Measurements from ENCODE around the gene CHST15. TPM values are rescaled to one million over a fixed set of nuclear protein-coding genes. Genes with fewer than 3 reads are reported as not detected.

Gene CHST15
- total RNA-seq, 1 donor from 2014 or later, result 1.5 TPM

- no peak overlapping the region for H3K4me3 Mint-ChIP-seq
- no peak overlapping the region for H3K27ac Mint-ChIP-seq (ENCODE audit: unreplicated experiment)
- H3K4me1 Mint-ChIP-seq, result peaks cover 26% of the 10 kb centered on the region
- no peak for DNase-seq (ENCODE audit: low read depth, low spot score)
- no peaks in the 10 kb centered on the region for H3K36me3 Mint-ChIP-seq (ENCODE audit: low read depth)
- H3K27me3 Mint-ChIP-seq (ENCODE audit: low read depth), result peaks cover 25% of the 10 kb centered on the region
- TF ChIP-seq, protein P1, sequence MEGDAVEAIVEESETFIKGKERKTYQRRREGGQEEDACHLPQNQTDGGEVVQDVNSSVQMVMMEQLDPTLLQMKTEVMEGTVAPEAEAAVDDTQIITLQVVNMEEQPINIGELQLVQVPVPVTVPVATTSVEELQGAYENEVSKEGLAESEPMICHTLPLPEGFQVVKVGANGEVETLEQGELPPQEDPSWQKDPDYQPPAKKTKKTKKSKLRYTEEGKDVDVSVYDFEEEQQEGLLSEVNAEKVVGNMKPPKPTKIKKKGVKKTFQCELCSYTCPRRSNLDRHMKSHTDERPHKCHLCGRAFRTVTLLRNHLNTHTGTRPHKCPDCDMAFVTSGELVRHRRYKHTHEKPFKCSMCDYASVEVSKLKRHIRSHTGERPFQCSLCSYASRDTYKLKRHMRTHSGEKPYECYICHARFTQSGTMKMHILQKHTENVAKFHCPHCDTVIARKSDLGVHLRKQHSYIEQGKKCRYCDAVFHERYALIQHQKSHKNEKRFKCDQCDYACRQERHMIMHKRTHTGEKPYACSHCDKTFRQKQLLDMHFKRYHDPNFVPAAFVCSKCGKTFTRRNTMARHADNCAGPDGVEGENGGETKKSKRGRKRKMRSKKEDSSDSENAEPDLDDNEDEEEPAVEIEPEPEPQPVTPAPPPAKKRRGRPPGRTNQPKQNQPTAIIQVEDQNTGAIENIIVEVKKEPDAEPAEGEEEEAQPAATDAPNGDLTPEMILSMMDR (conservative IDR thresholded peaks at IDR 0.05), result no peak
- H3K9me3 Mint-ChIP-seq, result no peaks in the 10 kb centered on the region
These were observed 27.8 kb downstream of the CHST15 start for GRCh38 chr10:124065382-124066125.

- DNase-seq (ENCODE audit: low read depth, low spot score), result no peak
- no peak overlapping the region for H3K4me3 Mint-ChIP-seq
- H3K27me3 Mint-ChIP-seq (ENCODE audit: low read depth), result peaks cover 25% of the 10 kb centered on the region
- peaks cover 26% of the 10 kb centered on the region for H3K4me1 Mint-ChIP-seq
- no peak overlapping the region for H3K27ac Mint-ChIP-seq (ENCODE audit: unreplicated experiment)
- H3K9me3 Mint-ChIP-seq, result no peaks in the 10 kb centered on the region
- TF ChIP-seq, protein P1 (conservative IDR thresholded peaks at IDR 0.05), result no peak
- no peaks in the 10 kb centered on the region for H3K36me3 Mint-ChIP-seq (ENCODE audit: low read depth)
These were observed 28.7 kb downstream of the CHST15 start for GRCh38 chr10:124064676-124065075.

DNA sequence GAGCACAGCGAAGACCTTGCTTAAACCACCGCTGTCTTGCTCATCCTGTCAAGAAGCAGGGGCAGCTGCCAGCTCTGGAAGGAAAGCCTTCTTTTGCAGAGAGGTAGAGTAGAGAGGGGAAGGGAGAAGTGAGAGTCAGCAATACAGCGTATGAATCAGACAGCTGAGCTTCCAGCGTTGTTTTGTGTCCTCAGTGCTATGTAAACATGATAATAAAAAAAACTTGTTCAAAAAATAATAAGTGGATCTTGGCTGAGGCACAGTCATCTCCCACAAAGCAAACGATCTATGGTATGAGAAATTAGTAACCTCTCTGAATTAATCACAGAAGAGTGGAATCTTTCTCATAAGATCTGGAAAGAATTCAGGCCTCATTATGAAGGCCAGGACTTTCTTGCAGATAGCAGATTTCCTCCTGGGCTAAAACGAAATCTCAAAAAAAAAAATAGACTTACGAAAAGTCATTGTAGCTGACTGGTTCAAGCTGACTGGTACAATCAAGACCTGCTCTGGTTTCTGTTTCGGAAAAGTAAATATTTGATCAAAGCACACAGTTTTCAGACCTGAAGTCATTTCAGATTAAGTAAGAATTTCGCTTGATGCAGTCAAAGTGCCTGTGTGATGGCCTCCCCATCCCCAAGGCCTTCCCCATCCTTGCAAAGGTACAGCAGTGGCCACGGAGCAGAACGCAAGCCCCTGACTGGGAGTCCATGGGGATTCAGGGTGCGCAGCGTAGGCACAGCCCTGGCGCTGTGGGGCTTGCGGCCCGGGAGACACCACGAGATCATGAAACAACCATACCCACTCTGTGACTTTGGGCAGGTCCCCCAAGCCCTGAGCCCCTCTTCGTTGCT lies 29.4 kb downstream of the CHST15 start:
- Mint-ChIP-seq H3K4me3 (no peak overlapping the region), H3K27ac (ENCODE audit: unreplicated experiment) (no peak overlapping the region)

GRCh38 chr10:124062390-124062789 lies 31.0 kb downstream of the CHST15 start:
- H3K27ac Mint-ChIP-seq (ENCODE audit: unreplicated experiment), result no peak overlapping the region
- DNase-seq (ENCODE audit: low read depth, low spot score), result no peak
- no peak overlapping the region for H3K4me3 Mint-ChIP-seq
- peaks cover 25% of the 10 kb centered on the region for H3K27me3 Mint-ChIP-seq (ENCODE audit: low read depth)
- no peaks in the 10 kb centered on the region for H3K9me3 Mint-ChIP-seq
- H3K36me3 Mint-ChIP-seq (ENCODE audit: low read depth), result no peaks in the 10 kb centered on the region
- H3K4me1 Mint-ChIP-seq, result peaks cover 26% of the 10 kb centered on the region
- TF ChIP-seq, protein P1 (conservative IDR thresholded peaks at IDR 0.05), result no peak

More for the DNA sequence above, 29.4 kb downstream of the CHST15 start:
- TF ChIP-seq, protein P1 (conservative IDR thresholded peaks at IDR 0.05), result no peak
- DNase-seq (ENCODE audit: low read depth, low spot score), result no peak
- H3K27me3 Mint-ChIP-seq (ENCODE audit: low read depth), result peaks cover 25% of the 10 kb centered on the region
- H3K9me3 Mint-ChIP-seq, result no peaks in the 10 kb centered on the region
- H3K36me3 Mint-ChIP-seq (ENCODE audit: low read depth), result no peaks in the 10 kb centered on the region
- peaks cover 21% of the 10 kb centered on the region for H3K4me1 Mint-ChIP-seq

GRCh38 chr10:124061030-124061429 lies 32.4 kb downstream of the CHST15 start:
- Mint-ChIP-seq H3K9me3 (no peaks in the 10 kb centered on the region), H3K4me3 (no peak overlapping the region), H3K27me3 (ENCODE audit: low read depth) (peaks cover 12% of the 10 kb centered on the region), H3K4me1 (peaks cover 17% of the 10 kb centered on the region), H3K36me3 (ENCODE audit: low read depth) (no peaks in the 10 kb centered on the region), H3K27ac (ENCODE audit: unreplicated experiment) (no peak overlapping the region)
- no peak for DNase-seq (ENCODE audit: low read depth, low spot score)
- TF ChIP-seq, protein P1 (conservative IDR thresholded peaks at IDR 0.05), result no peak
